ENCODE measurements around the gene ANK2. TPM values are rescaled to one million over a fixed set of nuclear protein-coding genes. Genes with fewer than 3 reads are reported as not detected.

The ANK2 gene
- total RNA-seq, 2 donors from 2014 or later = 21.3 to 81.6 TPM

DNA sequence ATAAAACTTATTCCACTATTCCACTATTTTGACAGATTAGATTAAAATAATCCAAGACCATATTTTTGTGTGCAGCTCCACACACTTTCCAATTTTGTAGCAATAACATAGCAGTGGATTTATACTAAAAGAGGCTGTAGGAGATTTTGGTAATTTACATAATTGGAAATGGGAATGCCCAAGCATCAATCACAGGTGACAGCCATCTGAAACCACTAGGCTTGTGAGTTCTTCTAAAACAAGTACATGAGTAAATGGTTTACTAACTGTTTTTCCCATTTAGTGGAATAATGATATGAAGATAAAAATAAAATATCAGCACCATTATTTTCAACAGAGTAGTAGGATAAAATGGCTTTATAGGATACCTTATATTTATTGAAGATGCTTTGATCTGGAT is 4.4 kb downstream of the ANK2 start:
- Histone ChIP-seq H3K9me3 (no peaks in the 10 kb centered on the region), H3K4me3 (no peak overlapping the region), H3K27ac (no peak overlapping the region), H3K36me3 (no peaks in the 10 kb centered on the region), H3K4me1 (ENCODE audit: control insufficient read depth in 1 of 2, low read depth in 2 of 2) (peaks cover 0 to 4% of the 10 kb centered on the region in 2 donors), H3K27me3 (replicated peaks; ENCODE audit: insufficient read depth) (no peaks in the 10 kb centered on the region)
- TF ChIP-seq, protein P1, sequence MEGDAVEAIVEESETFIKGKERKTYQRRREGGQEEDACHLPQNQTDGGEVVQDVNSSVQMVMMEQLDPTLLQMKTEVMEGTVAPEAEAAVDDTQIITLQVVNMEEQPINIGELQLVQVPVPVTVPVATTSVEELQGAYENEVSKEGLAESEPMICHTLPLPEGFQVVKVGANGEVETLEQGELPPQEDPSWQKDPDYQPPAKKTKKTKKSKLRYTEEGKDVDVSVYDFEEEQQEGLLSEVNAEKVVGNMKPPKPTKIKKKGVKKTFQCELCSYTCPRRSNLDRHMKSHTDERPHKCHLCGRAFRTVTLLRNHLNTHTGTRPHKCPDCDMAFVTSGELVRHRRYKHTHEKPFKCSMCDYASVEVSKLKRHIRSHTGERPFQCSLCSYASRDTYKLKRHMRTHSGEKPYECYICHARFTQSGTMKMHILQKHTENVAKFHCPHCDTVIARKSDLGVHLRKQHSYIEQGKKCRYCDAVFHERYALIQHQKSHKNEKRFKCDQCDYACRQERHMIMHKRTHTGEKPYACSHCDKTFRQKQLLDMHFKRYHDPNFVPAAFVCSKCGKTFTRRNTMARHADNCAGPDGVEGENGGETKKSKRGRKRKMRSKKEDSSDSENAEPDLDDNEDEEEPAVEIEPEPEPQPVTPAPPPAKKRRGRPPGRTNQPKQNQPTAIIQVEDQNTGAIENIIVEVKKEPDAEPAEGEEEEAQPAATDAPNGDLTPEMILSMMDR (IDR thresholded peaks at IDR 0.05) = no peak
- ATAC-seq (ENCODE audit: insufficient number of reproducible peaks, low FRiP score, low read depth) (no peak), DNase-seq (ENCODE audit: low spot score) (no peak)

DNA sequence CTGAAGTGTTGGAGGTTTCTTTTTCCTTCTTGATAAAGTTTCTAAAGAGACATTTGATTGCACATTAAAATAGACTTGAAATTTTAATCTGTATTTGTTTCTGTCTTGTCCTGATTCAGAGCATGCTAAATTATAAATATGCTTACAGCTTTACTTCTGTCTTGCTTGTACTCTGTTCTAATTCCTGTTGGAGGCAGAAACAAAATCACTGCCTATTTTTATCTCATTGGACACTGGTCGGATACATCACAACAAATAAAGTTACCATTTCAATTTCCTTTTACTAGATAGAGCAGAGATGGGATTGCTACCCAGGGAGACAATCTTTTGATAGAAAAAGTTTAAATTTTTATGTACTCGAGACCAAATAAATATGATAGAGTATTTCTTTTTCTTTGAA is 6.9 kb downstream of the ANK2 start:
- Histone ChIP-seq H3K4me3 (no peak overlapping the region), H3K27ac (no peak overlapping the region), H3K27me3 (replicated peaks; ENCODE audit: insufficient read depth) (no peaks in the 10 kb centered on the region), H3K36me3 (no peaks in the 10 kb centered on the region), H3K9me3 (no peaks in the 10 kb centered on the region), H3K4me1 (ENCODE audit: control insufficient read depth in 1 of 2, low read depth in 2 of 2) (no peaks in the 10 kb centered on the region)
- TF ChIP-seq, protein P1 (IDR thresholded peaks at IDR 0.05) = no peak
- DNase-seq (ENCODE audit: low spot score) (no peak), ATAC-seq (ENCODE audit: insufficient number of reproducible peaks, low FRiP score, low read depth) (no peak)

DNA sequence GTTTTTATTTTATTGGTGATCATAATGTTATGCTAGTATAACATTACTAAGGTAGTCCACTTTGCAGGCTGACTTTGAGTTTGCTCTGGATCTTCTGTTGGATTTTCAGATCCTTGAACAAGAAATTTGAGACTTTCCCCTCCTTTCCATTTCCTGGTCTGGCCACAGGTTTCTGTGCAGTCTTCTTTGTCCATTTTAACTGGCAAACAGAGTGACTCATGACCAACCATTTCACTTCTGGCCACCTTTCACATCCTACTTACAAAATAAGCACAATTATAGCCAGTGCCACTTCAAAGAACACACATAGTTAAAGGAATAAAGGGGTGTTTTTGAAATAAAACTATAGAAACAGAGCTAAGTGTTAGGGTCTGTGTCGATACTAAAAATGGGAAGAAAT is 8.4 kb downstream of the ANK2 start:
- Histone ChIP-seq H3K4me1 (ENCODE audit: control insufficient read depth in 1 of 2, low read depth in 2 of 2) (no peaks in the 10 kb centered on the region), H3K9me3 (no peaks in the 10 kb centered on the region), H3K27ac (no peak overlapping the region), H3K27me3 (replicated peaks; ENCODE audit: insufficient read depth) (no peaks in the 10 kb centered on the region), H3K4me3 (no peak overlapping the region), H3K36me3 (no peaks in the 10 kb centered on the region)
- ATAC-seq (ENCODE audit: insufficient number of reproducible peaks, low FRiP score, low read depth) (no peak), DNase-seq (ENCODE audit: low spot score) (no peak)
- TF ChIP-seq, protein P1 (IDR thresholded peaks at IDR 0.05) = no peak

DNA sequence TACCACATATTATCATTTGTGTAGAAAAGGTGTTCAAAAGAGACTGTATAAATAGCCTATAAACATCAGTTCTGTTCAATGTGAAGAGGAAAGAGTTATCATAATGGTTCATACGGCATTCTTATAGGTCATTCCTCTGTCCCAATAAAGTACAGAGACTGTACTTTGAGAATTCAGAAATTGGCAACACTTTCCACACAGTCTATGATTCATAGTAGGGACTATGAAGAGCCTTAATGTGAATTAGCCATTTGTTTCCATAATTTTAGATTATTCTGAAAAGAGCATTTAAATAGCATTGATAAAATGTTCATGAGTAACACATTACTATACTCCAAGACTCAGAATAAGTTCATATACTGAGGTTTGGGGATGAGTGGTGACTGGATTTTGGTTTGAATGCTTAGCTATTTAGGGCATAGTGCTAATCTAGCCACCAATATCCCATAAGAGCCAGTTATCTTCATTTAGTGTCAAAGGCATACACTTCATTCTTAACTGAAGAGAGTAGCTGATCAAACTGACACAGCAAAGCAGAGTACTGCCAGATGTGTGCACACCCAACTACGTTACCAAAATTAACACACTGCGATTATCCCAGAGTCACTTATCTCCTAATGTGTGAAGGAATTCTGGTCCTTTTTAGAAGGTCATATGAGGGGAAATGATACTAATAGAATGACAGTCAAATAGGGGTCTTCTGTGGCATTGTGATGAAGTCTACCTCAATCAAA is 10.2 kb downstream of the ANK2 start:
- Histone ChIP-seq H3K36me3 (no peaks in the 10 kb centered on the region), H3K4me3 (no peak overlapping the region), H3K27me3 (replicated peaks; ENCODE audit: insufficient read depth) (no peaks in the 10 kb centered on the region), H3K4me1 (ENCODE audit: control insufficient read depth in 1 of 2, low read depth in 2 of 2) (no peaks in the 10 kb centered on the region), H3K9me3 (no peaks in the 10 kb centered on the region), H3K27ac (no peak overlapping the region)
- TF ChIP-seq, protein P1 (IDR thresholded peaks at IDR 0.05) = no peak
- no peak for DNase-seq (ENCODE audit: low spot score)
- ATAC-seq (ENCODE audit: insufficient number of reproducible peaks, low FRiP score, low read depth) = no peak

DNA sequence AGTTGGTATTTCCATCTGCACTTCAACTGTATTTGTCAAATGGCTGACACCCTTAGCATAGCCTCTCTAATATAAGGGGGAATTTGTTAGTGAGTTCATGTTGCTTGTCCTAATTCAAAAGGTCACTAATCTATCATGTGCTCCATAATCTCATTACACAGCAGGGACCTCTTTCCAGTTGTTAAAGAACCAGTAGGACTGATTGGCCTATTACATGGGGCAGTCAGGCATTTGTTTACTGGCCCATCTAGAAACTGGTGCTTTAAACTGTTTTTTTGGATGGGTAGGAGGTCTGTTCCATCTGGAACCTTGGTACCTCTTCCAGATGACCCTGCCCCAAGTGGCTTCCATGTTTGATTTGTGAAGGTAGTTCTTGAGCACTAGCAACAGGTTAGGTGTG is 11.4 kb downstream of the ANK2 start:
- no peak overlapping the region for H3K27ac ChIP-seq
- no peaks in the 10 kb centered on the region for H3K4me1 ChIP-seq (ENCODE audit: control insufficient read depth in 1 of 2, low read depth in 2 of 2)
- H3K9me3 ChIP-seq = no peaks in the 10 kb centered on the region
- H3K4me3 ChIP-seq = no peak overlapping the region
- DNase-seq (ENCODE audit: low spot score) (no peak), ATAC-seq (ENCODE audit: insufficient number of reproducible peaks, low FRiP score, low read depth) (no peak)
- H3K36me3 ChIP-seq = no peaks in the 10 kb centered on the region
- no peaks in the 10 kb centered on the region for H3K27me3 ChIP-seq (replicated peaks; ENCODE audit: insufficient read depth)
- TF ChIP-seq, protein P1 (IDR thresholded peaks at IDR 0.05) = no peak
